ENCODE measurements around the gene ARHGAP10. TPM values are rescaled to one million over a fixed set of nuclear protein-coding genes. Genes with fewer than 3 reads are reported as not detected.
A peak's percentile ranks its signal among the peaks of the same experiment; 100 is the strongest.

Gene ARHGAP10
- total RNA-seq, 1 donor from 2014 or later = 1.7 TPM

DNA sequence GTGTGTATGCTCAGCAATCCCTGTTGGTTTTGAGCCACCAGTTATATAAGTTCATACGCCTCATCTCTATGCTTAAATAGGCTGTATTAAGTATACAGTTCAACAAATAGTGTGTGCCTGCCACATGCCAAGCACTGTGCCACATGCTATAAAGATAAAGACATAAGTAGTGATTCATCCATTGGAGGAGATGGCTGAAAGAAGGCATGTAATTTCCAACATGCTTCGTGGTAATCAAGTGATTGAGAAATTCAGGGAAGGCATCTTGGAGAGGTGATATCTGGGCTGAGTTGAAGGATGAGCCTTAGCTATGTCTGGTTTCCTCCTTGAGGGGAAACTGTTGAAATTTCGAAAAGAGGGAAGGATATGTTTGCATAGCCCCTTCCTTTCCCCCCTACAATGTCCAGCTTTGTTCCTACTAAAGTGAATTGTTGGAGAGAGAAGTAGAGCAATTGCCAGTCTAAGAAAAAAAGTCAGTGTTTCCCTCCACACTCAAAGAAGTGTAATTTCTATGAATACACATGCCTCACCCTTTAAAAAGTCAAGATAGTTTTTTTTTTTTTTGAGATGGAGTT is 96.5 kb downstream of the ARHGAP10 start:
- DNase-seq = no peak

DNA sequence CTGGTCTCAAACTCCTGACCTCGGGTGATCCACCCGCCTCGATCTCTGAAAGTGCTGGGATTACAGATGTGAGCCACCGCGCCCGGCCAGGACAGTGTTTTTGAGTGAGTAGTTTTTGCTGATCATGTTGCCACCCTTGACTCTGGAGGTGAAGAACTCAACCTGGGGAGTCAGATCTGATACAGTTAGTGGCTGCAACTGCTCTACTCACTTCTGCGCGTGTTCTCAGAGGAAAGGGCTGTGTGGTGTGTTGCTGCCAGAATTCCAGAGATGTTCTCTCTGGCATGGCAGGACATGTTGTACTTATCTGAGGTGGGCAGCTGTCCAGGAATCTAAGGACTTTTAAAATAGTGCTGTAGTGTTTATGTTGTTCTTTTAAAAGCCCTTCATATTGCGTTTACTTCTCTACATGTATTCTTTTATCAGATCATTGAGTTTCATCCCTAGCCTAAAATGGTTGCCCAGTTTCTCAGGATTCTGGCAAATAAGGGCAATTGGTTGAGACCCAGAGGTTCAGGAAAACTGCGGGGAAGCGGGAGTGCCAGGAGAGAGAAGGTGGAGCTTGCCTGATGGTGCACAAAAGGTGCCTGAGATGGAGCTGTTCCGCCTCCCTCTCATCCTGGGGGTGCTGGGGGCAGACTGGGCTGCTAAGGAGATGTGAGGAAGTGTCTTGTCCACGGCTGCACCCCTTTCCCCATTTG is 97.7 kb downstream of the ARHGAP10 start:
- peak; percentile 14 for DNase-seq

DNA sequence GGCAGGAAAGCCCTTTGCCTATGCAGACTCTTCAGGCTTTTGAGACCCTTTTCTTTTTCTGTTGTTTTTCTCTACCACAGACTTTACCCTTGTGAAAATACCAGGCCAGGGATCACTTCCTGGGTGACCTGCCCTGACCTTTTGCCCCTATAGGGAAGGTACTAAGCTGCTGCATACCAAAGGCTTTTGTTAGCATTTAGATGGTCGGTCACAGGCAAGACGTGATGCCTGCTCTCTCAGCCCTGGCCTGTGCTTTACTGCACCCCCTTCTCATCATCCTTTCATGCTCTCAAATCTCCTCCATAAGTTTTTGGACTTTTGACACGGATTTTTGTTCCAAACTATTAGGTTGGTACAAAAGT is 98.2 kb downstream of the ARHGAP10 start:
- no peak for DNase-seq

DNA sequence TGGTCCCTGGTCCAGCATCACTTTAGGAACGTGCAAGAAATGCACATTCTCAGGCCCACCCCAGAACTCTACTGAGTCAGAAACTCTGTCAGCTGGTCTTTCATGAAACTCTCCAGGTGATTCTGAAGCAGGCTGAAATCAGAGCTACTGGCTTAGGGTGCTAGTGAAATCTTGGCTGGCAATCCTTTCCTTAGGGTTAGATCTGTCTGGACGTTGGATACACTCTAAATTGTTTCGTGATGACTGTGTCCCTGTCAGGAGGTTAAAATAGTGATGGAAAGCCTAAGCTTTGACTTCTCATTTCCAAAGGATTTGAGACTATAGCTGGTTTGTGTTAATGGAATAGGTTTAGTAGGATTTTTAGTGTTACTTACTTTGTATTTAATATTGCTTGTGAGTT is 99.1 kb downstream of the ARHGAP10 start:
- DNase-seq = no peak

DNA sequence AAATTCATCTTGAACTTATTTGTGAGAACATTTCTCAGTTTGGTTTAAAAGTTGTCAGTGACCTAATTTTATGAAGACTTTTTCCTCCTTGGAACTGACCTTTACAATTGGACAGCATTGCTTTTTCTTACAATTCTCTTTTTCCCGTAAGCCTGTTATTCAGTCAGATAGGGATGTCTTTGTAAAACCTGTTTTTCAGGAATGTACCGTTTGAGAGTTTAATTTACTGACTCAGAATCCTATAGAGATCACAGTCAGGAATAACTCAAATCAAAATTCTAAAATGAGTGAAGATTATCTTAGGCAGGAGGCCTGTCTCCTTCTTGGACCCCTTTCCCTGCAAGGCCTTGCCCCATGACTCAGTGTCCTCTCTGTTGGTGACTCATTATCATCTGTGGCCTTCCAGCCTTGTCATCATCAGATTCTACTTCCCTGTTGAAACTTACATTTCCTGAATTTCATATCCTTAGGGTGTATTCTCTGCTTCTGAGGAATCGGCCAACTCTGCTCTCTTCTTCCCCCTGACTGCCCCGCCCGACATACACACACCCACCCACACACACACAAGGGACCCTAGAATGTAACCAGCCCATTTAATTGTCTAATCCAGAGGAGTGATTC is 99.8 kb downstream of the ARHGAP10 start:
- DNase-seq = no peak

DNA sequence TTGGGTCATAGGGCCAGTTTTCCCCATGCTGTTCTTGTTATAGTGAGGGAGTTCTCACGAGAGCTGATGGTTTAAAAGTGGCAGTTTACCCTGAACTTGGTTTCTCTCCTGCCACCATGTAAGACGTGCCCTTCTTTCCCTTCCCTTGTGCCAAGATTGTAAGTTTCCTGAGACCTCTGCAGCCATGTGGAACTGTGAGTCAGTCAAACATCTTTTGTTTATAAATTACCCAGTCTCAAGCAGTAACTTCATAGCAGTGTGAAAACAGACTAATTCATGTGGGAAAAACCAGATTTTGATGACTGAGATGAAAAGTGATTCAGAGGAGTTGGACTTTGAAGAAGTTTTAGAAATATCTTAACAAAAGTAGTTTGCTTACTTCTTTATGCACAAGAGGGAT is 101.4 kb downstream of the ARHGAP10 start:
- no peak for DNase-seq

DNA sequence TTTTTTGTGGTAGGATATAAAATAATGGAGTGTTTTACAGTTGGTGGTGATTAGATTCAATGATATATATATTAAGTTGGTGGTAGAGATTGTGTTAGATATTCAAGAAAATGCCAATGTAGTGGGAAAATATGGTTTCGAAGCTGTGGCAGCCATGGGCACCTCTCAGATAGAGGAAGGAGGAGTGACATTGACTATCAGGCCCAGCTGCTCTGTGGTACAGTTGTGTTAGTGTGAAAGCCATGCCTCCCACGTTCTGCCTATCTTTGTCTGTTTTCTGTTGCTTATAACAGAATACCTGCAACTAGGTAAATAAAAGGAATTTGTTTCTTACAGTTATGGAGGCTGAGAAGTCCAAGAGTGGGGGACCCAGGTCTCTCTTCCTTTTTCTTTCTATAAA is 101.9 kb downstream of the ARHGAP10 start:
- DNase-seq = no peak

DNA sequence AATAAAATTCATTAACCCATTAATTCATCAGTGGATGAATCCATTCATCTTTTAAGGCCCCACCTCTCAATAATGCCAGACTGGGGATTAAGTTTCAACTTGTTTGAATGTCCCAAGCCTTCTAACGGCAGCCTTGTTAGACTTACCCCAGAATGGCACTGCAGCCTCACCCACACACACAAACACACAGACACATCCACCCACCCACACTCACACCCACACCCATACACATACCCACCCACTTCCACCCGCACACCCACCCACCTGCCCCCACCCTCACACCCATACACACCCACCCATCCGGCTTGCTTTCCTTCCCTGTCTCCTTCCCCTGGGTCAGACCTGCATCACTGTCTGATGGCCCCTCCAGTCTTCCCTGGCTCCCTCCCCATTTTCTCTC is 102.6 kb downstream of the ARHGAP10 start:
- DNase-seq = no peak

DNA sequence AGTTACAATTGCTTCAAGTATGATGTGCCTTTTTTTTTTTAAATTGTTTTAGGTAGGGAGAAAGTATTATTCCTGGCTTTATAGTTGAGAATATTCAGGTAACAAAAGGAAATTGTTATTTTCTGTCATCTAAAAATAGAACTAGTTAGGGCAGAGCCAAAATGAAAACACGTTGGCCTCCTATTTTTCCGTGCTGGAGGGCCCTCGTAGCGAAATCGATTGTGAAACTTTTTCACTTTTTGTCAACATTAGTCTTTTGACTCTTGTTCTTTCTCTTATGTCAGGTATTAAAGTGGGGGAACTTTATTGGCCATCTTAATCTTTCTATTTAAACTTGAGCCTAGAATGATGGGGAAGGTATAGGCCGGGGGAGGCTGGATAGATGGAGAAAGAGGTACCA is 104.9 kb downstream of the ARHGAP10 start:
- no peak for DNase-seq

DNA sequence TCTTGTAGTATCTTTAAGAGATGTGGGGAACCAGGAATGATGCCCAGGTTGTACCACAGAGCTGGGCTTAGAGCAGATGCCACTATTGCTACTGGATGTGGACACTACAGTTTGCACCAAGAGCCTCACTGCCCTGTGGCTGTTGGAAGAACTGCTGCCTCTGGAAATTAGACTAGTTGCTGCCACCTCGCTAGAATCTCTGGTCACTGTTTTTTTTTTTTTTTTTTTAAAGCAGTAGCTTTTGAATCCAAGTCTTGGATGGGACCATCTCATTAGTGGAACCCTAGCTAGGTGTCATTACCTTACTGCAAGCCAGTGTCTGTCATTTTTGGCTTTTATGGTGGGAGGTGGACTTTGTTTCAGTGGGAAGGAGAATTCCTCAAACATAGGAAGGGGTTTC is 105.5 kb downstream of the ARHGAP10 start:
- DNase-seq = no peak

DNA sequence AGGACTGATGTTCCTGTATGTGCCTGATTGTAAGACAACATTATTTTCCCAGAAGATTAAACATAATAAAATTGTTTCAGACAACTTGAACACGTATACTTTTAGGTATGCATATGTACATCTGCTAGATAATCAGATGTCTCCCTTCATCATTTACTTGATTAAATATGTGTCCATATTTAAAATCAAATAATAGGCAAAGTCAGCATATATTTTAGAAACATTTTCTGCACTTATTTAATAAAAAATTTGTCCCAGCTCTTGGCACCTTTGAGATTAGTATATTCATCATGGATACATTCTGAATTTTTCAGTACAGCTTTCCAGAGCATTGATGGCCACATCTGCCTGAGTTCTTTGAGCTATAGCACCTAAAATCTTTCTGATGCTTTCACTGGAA is 106.0 kb downstream of the ARHGAP10 start:
- DNase-seq = no peak

DNA sequence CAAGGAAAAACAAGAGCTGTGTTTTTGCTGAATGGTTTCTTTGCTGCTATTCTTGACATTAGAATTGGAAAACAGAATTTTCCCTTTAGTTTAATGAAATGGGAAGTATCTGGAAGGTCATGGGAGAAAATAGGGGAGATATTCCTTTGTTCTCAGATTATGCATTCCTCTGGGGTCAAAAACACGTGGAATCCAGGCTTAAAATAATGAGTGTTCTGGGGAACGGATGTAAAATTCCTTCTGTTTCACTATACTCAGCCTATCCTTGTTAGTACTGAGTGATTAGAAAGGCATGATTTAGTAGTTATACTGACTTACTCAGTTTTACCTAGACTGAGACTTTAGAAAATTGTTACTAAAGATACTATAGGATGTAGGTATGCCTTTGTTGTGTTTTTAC is 107.3 kb downstream of the ARHGAP10 start:
- DNase-seq = no peak

DNA sequence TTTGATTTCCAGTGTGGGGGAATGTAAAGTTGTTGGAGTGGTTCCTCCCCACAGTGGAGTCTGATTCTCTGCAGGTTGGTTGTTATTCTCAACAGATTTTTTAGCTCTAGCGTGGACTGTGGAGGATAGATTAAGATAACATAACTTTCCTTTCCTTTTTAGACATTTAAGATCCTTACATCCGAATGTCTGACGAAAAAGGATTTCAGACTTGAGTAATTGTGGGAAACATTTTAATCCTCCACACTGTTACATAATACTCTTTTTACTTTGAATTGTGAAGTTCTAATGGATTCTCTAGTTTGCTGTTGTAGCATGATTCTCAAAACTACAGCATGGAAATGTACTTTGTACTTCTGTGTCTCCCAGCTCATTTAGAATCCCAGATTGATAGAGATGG is 107.8 kb downstream of the ARHGAP10 start:
- DNase-seq = no peak

DNA sequence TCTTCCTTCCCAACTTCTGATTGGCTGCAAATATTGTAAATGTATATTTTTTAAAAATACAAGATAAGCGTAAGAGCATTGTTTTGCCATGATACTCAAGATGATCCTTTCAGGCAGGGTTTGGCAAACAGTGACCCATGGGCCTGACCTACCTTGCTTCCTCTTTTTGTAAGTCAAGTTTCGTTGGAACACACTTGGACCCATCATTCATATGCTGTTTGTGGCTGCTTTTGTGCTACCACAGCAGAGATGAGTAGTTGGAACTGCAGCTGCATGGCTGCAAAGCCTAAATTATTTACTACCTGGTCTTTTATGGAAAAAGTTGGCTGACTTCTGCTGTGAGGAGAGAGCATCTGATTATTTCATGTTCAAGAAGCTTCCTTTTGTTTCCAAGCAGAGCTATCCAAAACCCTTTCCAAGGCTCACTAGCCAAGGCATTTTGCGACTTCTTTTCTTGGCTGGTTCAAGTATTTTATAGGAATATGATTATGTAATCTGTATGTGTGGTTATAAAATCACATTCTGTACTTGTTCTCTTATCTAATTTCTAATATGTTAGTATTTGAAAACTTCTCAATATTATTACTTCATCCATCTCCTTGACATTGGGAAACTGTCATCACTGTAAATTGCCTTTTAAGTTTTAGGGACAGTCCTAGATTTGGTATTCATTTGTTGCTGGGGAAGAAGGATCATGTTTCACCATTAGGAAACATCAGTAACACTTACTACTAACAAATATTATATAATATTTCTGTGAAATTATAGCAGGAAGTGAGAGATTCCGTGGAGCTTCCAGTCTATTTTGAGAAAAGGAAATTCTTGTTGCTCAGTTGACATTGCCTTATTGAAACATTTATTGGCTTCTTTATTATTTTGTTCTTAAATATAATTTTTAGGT is 109.2 kb downstream of the ARHGAP10 start:
- no peak for DNase-seq

DNA sequence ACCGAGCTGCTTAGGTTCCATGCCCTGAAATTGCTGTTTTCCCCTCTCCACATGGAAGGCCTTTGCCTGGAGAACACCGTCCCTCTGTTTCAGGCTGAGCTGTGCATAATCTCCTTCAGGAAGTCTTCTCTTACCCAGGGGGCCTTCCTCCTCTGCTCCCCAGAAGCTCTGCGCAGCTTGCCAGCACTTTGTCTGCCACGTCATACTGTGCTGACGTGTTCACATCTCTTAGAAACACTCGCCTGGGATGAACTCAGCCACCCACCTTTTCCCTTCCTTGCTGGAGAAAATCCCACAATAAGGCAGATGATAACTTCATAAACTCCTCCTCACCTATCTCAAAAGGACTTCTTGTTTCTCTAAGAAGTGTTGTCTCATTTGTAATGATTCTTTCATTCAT is 110.7 kb downstream of the ARHGAP10 start:
- DNase-seq = peak; percentile 70

DNA sequence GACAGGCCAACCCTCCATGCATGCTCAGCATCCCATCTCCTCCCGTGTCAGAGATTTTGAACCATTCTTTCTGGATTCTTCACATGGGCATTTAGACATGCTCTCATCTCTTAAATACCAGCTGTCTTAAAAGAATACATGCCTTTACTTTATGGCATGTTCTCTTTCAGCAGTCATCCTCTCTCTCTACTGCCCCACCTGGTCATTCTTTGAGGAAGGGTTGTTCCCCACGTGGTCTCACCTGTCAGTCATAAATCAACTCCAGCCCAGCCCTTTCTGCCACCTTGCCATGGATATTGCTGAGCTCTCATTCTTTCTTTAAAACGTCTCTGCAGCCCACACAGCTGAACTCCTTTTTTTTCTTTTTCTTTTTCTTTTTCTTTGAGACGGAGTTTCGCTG is 111.3 kb downstream of the ARHGAP10 start:
- DNase-seq = no peak

DNA sequence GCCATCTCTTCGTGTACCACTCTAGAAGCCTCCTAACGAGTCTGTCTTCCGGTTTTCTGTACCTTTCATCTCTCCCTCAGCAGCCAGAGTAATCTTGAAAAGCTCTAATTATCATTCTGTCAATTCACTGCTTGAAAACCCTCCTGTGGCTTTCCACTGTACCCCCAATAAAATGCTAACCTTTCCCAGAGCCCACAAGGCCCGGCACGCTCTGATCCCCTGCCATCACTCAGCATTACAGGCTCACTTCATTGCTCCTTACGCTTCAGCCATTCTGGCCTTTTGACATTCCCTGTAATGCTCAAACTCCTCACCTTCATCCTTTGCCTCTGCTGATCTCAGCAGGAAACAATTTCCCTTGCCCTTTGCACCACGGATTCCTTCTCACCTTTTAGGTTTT is 112.9 kb downstream of the ARHGAP10 start:
- DNase-seq = no peak

DNA sequence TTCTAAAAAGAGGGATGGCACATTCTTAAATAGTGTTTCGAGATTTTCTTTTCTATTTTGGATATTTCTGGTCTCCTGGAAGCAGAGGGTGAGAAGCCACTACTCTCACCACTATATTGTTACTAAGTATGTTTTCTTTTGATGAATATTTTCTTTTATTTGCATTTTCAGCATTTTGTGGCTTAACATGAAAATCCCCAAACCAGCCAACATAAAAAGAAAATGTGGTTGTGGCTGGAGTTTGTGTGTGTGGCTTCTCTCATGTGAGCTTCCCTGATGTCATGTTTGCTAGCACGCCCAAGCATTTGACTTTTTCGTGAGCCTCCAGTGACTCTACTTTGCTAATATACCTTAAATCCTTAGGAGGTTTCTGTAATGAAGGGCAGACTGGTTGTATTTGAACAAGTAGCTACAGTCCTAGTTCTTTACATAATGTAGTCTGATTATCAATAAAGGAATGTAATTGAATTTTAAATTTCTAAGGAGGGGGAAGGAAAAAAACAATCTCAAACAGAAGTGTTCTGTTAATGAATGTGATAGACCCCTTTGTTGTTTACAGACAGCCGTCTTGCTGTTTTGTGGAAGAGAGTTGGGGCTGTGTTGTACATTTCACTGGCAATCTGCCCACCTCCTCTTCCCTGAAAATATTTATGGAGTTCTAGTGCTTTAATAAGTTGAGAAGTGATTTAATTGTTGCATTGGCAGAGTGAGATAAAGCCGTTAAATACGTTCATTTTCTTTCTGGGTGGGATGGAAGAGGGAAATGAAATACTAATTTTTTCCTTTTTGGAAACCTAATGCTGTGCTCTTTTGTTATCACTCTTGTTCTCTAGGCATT is 114.6 kb downstream of the ARHGAP10 start:
- DNase-seq = no peak

DNA sequence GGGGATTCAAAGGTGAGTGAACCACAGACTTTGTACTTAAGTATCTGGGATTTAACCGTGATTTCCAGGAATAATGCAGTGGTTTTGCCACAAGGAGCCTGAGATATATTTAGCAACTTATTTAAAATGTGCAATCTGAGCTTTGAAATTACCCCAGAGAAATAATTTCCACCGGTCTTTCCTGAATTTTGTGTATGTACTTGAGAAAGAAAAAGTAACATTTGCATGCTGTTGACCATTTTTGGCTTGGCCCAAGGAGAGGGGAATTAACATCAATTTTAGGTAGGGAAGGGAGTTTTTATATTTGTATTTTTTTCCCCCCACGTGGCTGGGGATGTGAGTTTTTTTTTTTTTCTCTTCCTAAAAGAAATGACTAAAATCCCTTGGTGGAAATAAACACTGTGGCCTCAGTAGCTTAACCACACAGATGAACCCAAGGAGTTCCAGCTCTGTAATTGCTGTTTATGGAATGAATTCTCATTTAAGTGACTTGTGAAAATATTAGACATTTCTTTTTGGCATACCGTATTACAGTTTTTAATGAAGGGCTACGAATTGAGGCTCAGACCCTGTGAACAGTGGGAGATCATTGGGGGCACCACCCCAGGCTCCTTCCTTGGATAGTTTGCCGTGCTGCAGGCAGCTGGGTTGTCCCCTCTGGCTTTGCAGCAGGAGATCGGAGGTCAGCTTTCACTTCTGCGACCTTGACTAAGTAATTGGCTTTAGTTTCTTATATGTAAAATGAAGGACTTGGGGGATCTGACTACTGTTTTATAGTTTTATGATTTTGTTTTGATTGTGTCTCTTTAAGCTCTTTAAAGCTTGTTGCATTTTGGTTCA is 116.1 kb downstream of the ARHGAP10 start:
- no peak for DNase-seq

DNA sequence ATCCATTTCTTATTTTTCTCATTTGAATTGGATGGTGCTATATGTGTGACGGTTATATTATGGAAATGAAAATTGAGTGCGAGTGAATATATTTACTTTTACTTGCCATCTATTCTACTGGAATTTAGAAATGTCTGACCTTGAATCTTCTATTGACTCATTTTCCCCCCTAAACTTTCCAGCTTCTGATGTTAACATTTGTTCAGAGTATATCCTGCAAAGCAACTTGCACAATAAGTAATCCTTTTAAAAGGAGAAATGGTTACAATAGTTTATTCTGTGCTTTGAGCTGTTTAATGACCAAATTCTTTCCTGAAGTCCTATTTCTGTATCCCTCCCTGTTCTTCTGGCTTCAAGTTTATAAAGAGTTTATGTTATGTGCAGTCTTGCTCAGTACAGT is 116.7 kb downstream of the ARHGAP10 start:
- DNase-seq = no peak

DNA sequence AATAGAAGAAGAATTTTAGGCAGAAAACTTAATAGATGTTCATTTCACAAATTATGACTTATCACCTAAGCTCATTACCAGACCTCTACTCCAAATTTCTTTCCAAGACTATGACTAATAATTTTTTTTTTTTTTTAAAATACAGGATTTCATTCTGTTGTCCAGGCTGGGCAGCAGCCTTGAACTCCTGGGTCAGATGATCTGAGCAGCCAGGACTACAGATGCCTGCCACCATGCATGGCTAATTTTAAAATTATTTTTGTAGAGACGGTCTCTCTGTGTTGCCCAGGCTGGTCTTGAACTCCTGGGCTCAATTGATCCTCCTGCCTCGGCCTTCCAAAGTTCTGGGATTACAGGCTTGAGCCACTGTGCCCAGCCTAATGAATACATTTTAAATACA is 119.2 kb downstream of the ARHGAP10 start:
- no peak for DNase-seq

Data from occipital lobe (tissue), 2 donors.